Measurements from ENCODE around the gene ARFRP1.

Gene ARFRP1

GRCh38 chr20:63682384-63683139 is 25.2 kb downstream of the ARFRP1 start:
- Histone ChIP-seq H4K12ac (ENCODE audit: low read depth, low read length) (no peak overlapping the region), H3K4me3 (ENCODE audit: low read depth, low read length) (no peak overlapping the region), H3K79me2 (ENCODE audit: control insufficient read depth, insufficient read depth, low read length, poor library complexity) (peaks cover 6% of the 10 kb centered on the region), H3K4ac (ENCODE audit: low read depth, low read length) (no peak overlapping the region), H3K9me3 (ENCODE audit: insufficient read depth, low read depth, low read length) (peaks cover 6% of the 10 kb centered on the region), H2BK120ac (ENCODE audit: insufficient read depth, low read length, poor library complexity) (peak overlapping the region; percentile 46), H3K18ac (ENCODE audit: low read length) (peak overlapping the region; percentile 11), H3K27ac (ENCODE audit: low read depth, low read length) (peak overlapping the region; percentile 88), H2BK5ac (ENCODE audit: low read depth, low read length, poor library complexity) (peak overlapping the region; percentile 88), H3K23ac (ENCODE audit: low read length) (no peak overlapping the region), H3K14ac (ENCODE audit: low read length) (peak overlapping the region; percentile 48), H4K8ac (ENCODE audit: low read depth, low read length) (peak overlapping the region; percentile 55), H3K9ac (ENCODE audit: low read length) (no peak overlapping the region), H3K27me3 (ENCODE audit: insufficient read depth, low read length) (no peaks in the 10 kb centered on the region), H2AK5ac (ENCODE audit: low read length) (peak overlapping the region; percentile 7), H3K79me1 (ENCODE audit: low read length) (peaks cover 27% of the 10 kb centered on the region), H3K4me2 (ENCODE audit: low read length) (peak overlapping the region; percentile 23), H2AFZ (ENCODE audit: insufficient read depth, low read length, poor library complexity) (peak overlapping the region; percentile 6), H2BK12ac (ENCODE audit: low read length) (peak overlapping the region; percentile 39), H3K36me3 (ENCODE audit: control insufficient read depth in 1 of 2, insufficient read depth in 2 of 2, low read length in 2 of 2) (peaks cover 11 to 25% of the 10 kb centered on the region in 2 experiments), H4K91ac (ENCODE audit: low read depth, low read length) (peak overlapping the region; percentile 85), H3K4me1 (ENCODE audit: control insufficient read depth in 1 of 2, insufficient read depth in 2 of 2, low read length in 2 of 2) (peaks cover 37 to 39% of the 10 kb centered on the region in 2 experiments)
- WGBS (ENCODE audit: extremely low coverage, insufficient coverage, insufficient read length): no CpG with 5 or more reads among the region's 22 CpGs
- peak; percentile 99 to 100 for DNase-seq

- no peak overlapping the region for H3K23ac ChIP-seq (ENCODE audit: low read length)
- H2AK5ac ChIP-seq (ENCODE audit: low read length): peak overlapping the region; percentile 85
- peaks cover 14 to 29% of the 10 kb centered on the region in 2 experiments for H3K36me3 ChIP-seq (ENCODE audit: control insufficient read depth in 1 of 2, insufficient read depth in 2 of 2, low read length in 2 of 2)
- H4K91ac ChIP-seq (ENCODE audit: low read depth, low read length): peak overlapping the region; percentile 85
- H3K79me2 ChIP-seq (ENCODE audit: control insufficient read depth, insufficient read depth, low read length, poor library complexity): peaks cover 6% of the 10 kb centered on the region
- H2AFZ ChIP-seq (ENCODE audit: insufficient read depth, low read length, poor library complexity): peak overlapping the region; percentile 53
- peaks cover 20% of the 10 kb centered on the region for H3K79me1 ChIP-seq (ENCODE audit: low read length)
- H3K27ac ChIP-seq (ENCODE audit: low read depth, low read length): peak overlapping the region; percentile 88
- H3K14ac ChIP-seq (ENCODE audit: low read length): peak overlapping the region; percentile 72
- peak overlapping the region; percentile 23 for H3K4ac ChIP-seq (ENCODE audit: low read depth, low read length)
- no peak overlapping the region for H3K4me3 ChIP-seq (ENCODE audit: low read depth, low read length)
- peak in 1 of 2 donors; percentile 12 for DNase-seq
- H2BK5ac ChIP-seq (ENCODE audit: low read depth, low read length, poor library complexity): peak overlapping the region; percentile 88
- H3K4me2 ChIP-seq (ENCODE audit: low read length): no peak overlapping the region
- peak overlapping the region; percentile 22 for H4K12ac ChIP-seq (ENCODE audit: low read depth, low read length)
- H2BK12ac ChIP-seq (ENCODE audit: low read length): peak overlapping the region; percentile 38
- H3K9me3 ChIP-seq (ENCODE audit: insufficient read depth, low read depth, low read length): peaks cover 6% of the 10 kb centered on the region
- H3K18ac ChIP-seq (ENCODE audit: low read length): peak overlapping the region; percentile 56
- peak overlapping the region; percentile 82 for H2BK120ac ChIP-seq (ENCODE audit: insufficient read depth, low read length, poor library complexity)
- H3K9ac ChIP-seq (ENCODE audit: low read length): no peak overlapping the region
- H3K27me3 ChIP-seq (ENCODE audit: insufficient read depth, low read length): no peaks in the 10 kb centered on the region
- peaks cover 29 to 30% of the 10 kb centered on the region in 2 experiments for H3K4me1 ChIP-seq (ENCODE audit: control insufficient read depth in 1 of 2, insufficient read depth in 2 of 2, low read length in 2 of 2)
- H4K8ac ChIP-seq (ENCODE audit: low read depth, low read length): peak overlapping the region; percentile 66
- no CpG with 5 or more reads among the region's 13 CpGs for WGBS (ENCODE audit: extremely low coverage, insufficient coverage, insufficient read length)
Measured at GRCh38 chr20:63681609-63682142, 26.1 kb downstream of the ARFRP1 start.

- Histone ChIP-seq H3K23ac (ENCODE audit: low read length) (no peak overlapping the region), H3K4me1 (ENCODE audit: control insufficient read depth in 1 of 2, insufficient read depth in 2 of 2, low read length in 2 of 2) (peaks cover 22 to 24% of the 10 kb centered on the region in 2 experiments), H3K79me2 (ENCODE audit: control insufficient read depth, insufficient read depth, low read length, poor library complexity) (peaks cover 6% of the 10 kb centered on the region)
Measured at GRCh38 chr20:63680857-63681608, 26.7 kb downstream of the ARFRP1 start.

GRCh38 chr20:63680427-63680826 is 27.3 kb downstream of the ARFRP1 start:
- Histone ChIP-seq H3K27ac (ENCODE audit: low read depth, low read length) (no peak overlapping the region), H3K4me1 (ENCODE audit: control insufficient read depth in 1 of 2, insufficient read depth in 2 of 2, low read length in 2 of 2) (peaks cover 19 to 20% of the 10 kb centered on the region in 2 experiments), H4K12ac (ENCODE audit: low read depth, low read length) (no peak overlapping the region), H2BK120ac (ENCODE audit: insufficient read depth, low read length, poor library complexity) (no peak overlapping the region), H4K8ac (ENCODE audit: low read depth, low read length) (no peak overlapping the region), H3K36me3 (ENCODE audit: control insufficient read depth in 1 of 2, insufficient read depth in 2 of 2, low read length in 2 of 2) (peaks cover 22 to 37% of the 10 kb centered on the region in 2 experiments), H3K18ac (ENCODE audit: low read length) (no peak overlapping the region), H2AK5ac (ENCODE audit: low read length) (no peak overlapping the region), H3K79me1 (ENCODE audit: low read length) (peaks cover 12% of the 10 kb centered on the region), H2AFZ (ENCODE audit: insufficient read depth, low read length, poor library complexity) (no peak overlapping the region), H3K14ac (ENCODE audit: low read length) (no peak overlapping the region), H3K9me3 (ENCODE audit: insufficient read depth, low read depth, low read length) (peaks cover 8% of the 10 kb centered on the region), H3K9ac (ENCODE audit: low read length) (no peak overlapping the region), H4K91ac (ENCODE audit: low read depth, low read length) (no peak overlapping the region), H3K23ac (ENCODE audit: low read length) (no peak overlapping the region), H3K4me3 (ENCODE audit: low read depth, low read length) (no peak overlapping the region), H3K4me2 (ENCODE audit: low read length) (no peak overlapping the region), H3K79me2 (ENCODE audit: control insufficient read depth, insufficient read depth, low read length, poor library complexity) (peaks cover 6% of the 10 kb centered on the region), H2BK12ac (ENCODE audit: low read length) (no peak overlapping the region), H3K27me3 (ENCODE audit: insufficient read depth, low read length) (no peaks in the 10 kb centered on the region), H2BK5ac (ENCODE audit: low read depth, low read length, poor library complexity) (no peak overlapping the region), H3K4ac (ENCODE audit: low read depth, low read length) (no peak overlapping the region)
- no CpG with 5 or more reads among the region's 13 CpGs for WGBS (ENCODE audit: extremely low coverage, insufficient coverage, insufficient read length)
- no peak for DNase-seq

More at GRCh38 chr20:63680857-63681608, 26.7 kb downstream of the ARFRP1 start:
- Histone ChIP-seq H4K91ac (ENCODE audit: low read depth, low read length) (peak overlapping the region; percentile 85), H3K4me3 (ENCODE audit: low read depth, low read length) (no peak overlapping the region), H2BK12ac (ENCODE audit: low read length) (peak overlapping the region; percentile 38), H3K27me3 (ENCODE audit: insufficient read depth, low read length) (no peaks in the 10 kb centered on the region), H4K8ac (ENCODE audit: low read depth, low read length) (peak overlapping the region; percentile 66), H4K12ac (ENCODE audit: low read depth, low read length) (peak overlapping the region; percentile 22), H3K9ac (ENCODE audit: low read length) (no peak overlapping the region), H3K27ac (ENCODE audit: low read depth, low read length) (peak overlapping the region; percentile 88), H3K79me1 (ENCODE audit: low read length) (peaks cover 14% of the 10 kb centered on the region), H3K18ac (ENCODE audit: low read length) (peak overlapping the region; percentile 56), H3K9me3 (ENCODE audit: insufficient read depth, low read depth, low read length) (peaks cover 8% of the 10 kb centered on the region), H3K4ac (ENCODE audit: low read depth, low read length) (peak overlapping the region; percentile 23), H3K36me3 (ENCODE audit: control insufficient read depth in 1 of 2, insufficient read depth in 2 of 2, low read length in 2 of 2) (peaks cover 16 to 33% of the 10 kb centered on the region in 2 experiments), H2BK120ac (ENCODE audit: insufficient read depth, low read length, poor library complexity) (peak overlapping the region; percentile 82), H3K4me2 (ENCODE audit: low read length) (no peak overlapping the region), H2BK5ac (ENCODE audit: low read depth, low read length, poor library complexity) (peak overlapping the region; percentile 88), H2AK5ac (ENCODE audit: low read length) (peak overlapping the region; percentile 85), H3K14ac (ENCODE audit: low read length) (peak overlapping the region; percentile 72), H2AFZ (ENCODE audit: insufficient read depth, low read length, poor library complexity) (peak overlapping the region; percentile 53)
- no CpG with 5 or more reads among the region's 23 CpGs for WGBS (ENCODE audit: extremely low coverage, insufficient coverage, insufficient read length)
- no peak for DNase-seq
